Common myeloid progenitor, CD34-positive (primary cell): Measurements from ENCODE around the gene CCNK.

Experiments used
- CTCF ChIA-PET: fragments of 350-600 bp; sonication (Branson Sonifier 250); formaldehyde crosslinking; loops from one replicate; lab custom pipeline; 2021; ENCODE audit warnings: antibody characterized with exemption; lab: Charles Lee
- POLR2A ChIA-PET: fragments of 350-600 bp; sonication (Branson Sonifier 250); formaldehyde crosslinking; loops from one replicate; lab custom pipeline; 2021; ENCODE audit warnings: antibody characterized with exemption; lab: Charles Lee
- DNase-seq, 3 donors: peaks; one replicate each; pipeline versions ENCODE4 v3.0.0 to v3.0.0-alpha.2; 2013
- H3K27ac ChIP-seq, 2 experiments: 1 replicate in 1 of 2; 2 replicates in 1 of 2; pipeline ENCODE4 v1.7.0; 2013; ENCODE audit warnings: inconsistent platforms in 2 of 2, low read length in 2 of 2, mild to moderate bottlenecking in 2 of 2, low read depth in 1 of 2, moderate library complexity in 1 of 2; ENCODE audit not compliant: severe bottlenecking in 2 of 2, insufficient read depth in 1 of 2, poor library complexity in 1 of 2
- H3K27me3 ChIP-seq, 5 experiments: replicated peaks in 2 of 5; 1 replicate in 3 of 5; 2 replicates in 2 of 5; pipeline versions ENCODE4 v1.6.1 to v1.7.0; 2013; ENCODE audit warnings: low read length in 4 of 5, mild to moderate bottlenecking in 2 of 5, moderate library complexity in 2 of 5, inconsistent platforms in 1 of 5; ENCODE audit not compliant: insufficient read depth in 5 of 5, control insufficient read depth in 4 of 5
- H3K36me3 ChIP-seq, 4 experiments: 1 replicate in 2 of 4; 2 replicates in 2 of 4; pipeline versions ENCODE4 v1.6.1 to v1.7.0; 2013; ENCODE audit warnings: low read length in 3 of 4, control low read depth in 1 of 4, mild to moderate bottlenecking in 1 of 4; ENCODE audit not compliant: control insufficient read depth in 4 of 4, insufficient read depth in 4 of 4
- H3K4me1 ChIP-seq, 4 experiments: 1 replicate in 3 of 4; 2 replicates in 1 of 4; pipeline versions ENCODE4 v1.6.1 to v1.7.1; 2013; ENCODE audit warnings: low read length in 3 of 4, mild to moderate bottlenecking in 3 of 4, control low read depth in 1 of 4, inconsistent platforms in 1 of 4, moderate library complexity in 1 of 4; ENCODE audit not compliant: control insufficient read depth in 4 of 4, insufficient read depth in 4 of 4; ENCODE audit errors: control extremely low read depth in 1 of 4
- H3K4me3 ChIP-seq, 7 experiments: 1 replicate in 4 of 7; 2 replicates in 3 of 7; pipeline versions ENCODE4 v1.5.1 to v1.7.0; 2013; ENCODE audit warnings: mild to moderate bottlenecking in 7 of 7, low read length in 6 of 7, moderate library complexity in 6 of 7, inconsistent platforms in 2 of 7, low read depth in 2 of 7, control low read depth in 1 of 7; ENCODE audit not compliant: insufficient read depth in 4 of 7, control insufficient read depth in 1 of 7; ENCODE audit errors: extremely low read depth in 1 of 7
- H3K9me3 ChIP-seq, 5 experiments: 1 replicate in 4 of 5; 2 replicates in 1 of 5; pipeline versions ENCODE4 v1.6.1 to v1.7.1; 2013; ENCODE audit warnings: low read length in 4 of 5, mild to moderate bottlenecking in 2 of 5, inconsistent platforms in 1 of 5, low read depth in 1 of 5, moderate library complexity in 1 of 5; ENCODE audit not compliant: control insufficient read depth in 4 of 5, insufficient read depth in 2 of 5; ENCODE audit errors: control extremely low read depth in 1 of 5
- WGBS: methylation state at CpG from one replicate; pipeline ENCODE4 v1.1.5; 2013; ENCODE audit not compliant: insufficient coverage; 5-methylcytosine and 5-hydroxymethylcytosine counted together

The CCNK gene

DNA sequence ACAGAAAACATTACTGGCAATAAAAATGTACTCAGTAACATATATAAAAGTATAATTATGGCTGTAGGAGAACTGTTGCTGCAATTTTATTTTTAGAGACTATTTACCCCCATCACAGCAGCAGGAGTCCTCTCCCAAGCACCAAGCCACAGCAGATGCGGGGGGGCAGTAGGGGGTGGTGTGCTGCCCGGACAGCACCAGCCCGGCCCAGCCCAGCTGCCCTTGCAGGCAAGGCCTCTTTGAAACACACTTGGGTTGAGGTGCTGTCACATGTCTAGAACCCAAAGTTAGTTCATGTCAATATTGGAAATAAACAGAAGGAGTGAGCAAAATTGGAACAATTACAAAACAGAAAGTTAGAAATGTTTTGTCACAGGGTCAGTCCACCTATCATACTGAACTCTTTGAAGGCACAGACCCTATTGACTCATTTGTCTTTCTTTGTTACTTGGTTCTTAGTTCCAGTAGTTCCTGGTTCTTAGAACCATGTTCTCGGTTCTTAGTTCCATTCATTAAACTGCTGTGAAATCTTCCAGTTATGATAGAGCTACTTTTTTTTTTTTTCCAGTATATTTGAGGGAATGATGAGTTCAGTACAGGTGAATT is 22.7 kb downstream of the CCNK start:
- Histone ChIP-seq H3K27ac (no peak overlapping the region), H3K4me1 (no peaks in the 10 kb centered on the region), H3K9me3 (no peaks in the 10 kb centered on the region), H3K36me3 (peaks cover 23 to 88% (median 73%) of the 10 kb centered on the region in 4 experiments), H3K4me3 (no peak overlapping the region), H3K27me3 (no peaks in the 10 kb centered on the region)
- ChIA-PET CTCF (interaction anchor here (1.8 kb wide), 1 partner anchor 9 kb away, joined by 6 read pairs; no protein-coding TSS in a partner anchor), POLR2A (no interaction called here)
- DNase-seq, result no peak
- WGBS, result 100% methylated on average over 2 of the region's 4 CpGs

DNA sequence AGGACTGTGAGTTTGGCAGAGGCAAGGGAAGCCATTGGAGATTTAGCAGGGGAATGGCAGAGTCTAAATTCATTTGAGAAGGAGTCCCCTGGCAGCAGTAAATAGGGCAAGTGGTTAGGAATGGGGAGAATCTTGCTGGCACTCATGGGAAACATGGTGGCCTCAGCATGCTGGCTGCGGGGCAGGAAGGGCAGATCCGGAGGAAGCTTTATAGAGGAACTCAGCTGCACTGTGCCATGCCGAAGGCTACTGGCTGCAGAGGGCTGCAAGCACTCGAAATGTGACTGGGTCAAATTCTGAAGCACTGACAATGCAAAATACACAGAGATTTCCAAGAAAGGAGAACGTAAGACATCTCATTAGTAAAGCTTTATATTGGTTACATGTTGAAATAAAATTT is 23.9 kb downstream of the CCNK start:
- no peaks in the 10 kb centered on the region for H3K9me3 ChIP-seq
- H3K27me3 ChIP-seq, result no peaks in the 10 kb centered on the region
- H3K36me3 ChIP-seq, result peaks cover 23 to 96% (median 79%) of the 10 kb centered on the region in 4 experiments
- no peak for DNase-seq
- no peak overlapping the region for H3K4me3 ChIP-seq
- CTCF ChIA-PET, result interaction anchor here (1.8 kb wide), 1 partner anchor 10 kb away, joined by 6 read pairs; no protein-coding TSS in a partner anchor
- POLR2A ChIA-PET, result no interaction called here
- no peaks in the 10 kb centered on the region for H3K4me1 ChIP-seq
- H3K27ac ChIP-seq, result no peak overlapping the region
- 93% methylated on average over 4 of the region's 5 CpGs for WGBS

DNA sequence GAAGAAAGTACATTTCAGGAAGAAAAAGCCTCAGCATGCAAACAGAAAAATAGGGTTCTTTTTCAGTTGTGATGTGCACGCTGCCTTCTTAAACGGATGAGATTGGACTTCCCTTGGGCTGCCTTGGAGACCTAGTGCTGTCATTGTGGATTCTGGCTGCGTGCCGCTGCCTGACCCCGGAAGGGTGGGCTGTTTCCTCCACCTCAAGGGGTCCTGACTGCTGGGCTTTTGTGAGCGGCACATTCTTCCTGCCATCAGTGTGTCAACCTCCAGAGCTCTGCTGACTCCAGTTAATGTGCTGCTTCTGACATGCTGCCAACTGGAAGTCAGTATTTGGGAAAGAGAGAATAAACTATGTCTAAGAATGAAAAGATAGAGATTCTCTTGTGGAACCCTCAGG is 25.1 kb downstream of the CCNK start:
- Histone ChIP-seq H3K9me3 (no peaks in the 10 kb centered on the region), H3K27ac (no peak overlapping the region), H3K4me1 (no peaks in the 10 kb centered on the region), H3K36me3 (peaks cover 24 to 96% (median 74%) of the 10 kb centered on the region in 4 experiments), H3K27me3 (no peaks in the 10 kb centered on the region), H3K4me3 (no peak overlapping the region)
- no peak for DNase-seq
- ChIA-PET POLR2A (no interaction called here), CTCF (no interaction called here)
- WGBS, result 99% methylated on average over 5 of the region's 6 CpGs

DNA sequence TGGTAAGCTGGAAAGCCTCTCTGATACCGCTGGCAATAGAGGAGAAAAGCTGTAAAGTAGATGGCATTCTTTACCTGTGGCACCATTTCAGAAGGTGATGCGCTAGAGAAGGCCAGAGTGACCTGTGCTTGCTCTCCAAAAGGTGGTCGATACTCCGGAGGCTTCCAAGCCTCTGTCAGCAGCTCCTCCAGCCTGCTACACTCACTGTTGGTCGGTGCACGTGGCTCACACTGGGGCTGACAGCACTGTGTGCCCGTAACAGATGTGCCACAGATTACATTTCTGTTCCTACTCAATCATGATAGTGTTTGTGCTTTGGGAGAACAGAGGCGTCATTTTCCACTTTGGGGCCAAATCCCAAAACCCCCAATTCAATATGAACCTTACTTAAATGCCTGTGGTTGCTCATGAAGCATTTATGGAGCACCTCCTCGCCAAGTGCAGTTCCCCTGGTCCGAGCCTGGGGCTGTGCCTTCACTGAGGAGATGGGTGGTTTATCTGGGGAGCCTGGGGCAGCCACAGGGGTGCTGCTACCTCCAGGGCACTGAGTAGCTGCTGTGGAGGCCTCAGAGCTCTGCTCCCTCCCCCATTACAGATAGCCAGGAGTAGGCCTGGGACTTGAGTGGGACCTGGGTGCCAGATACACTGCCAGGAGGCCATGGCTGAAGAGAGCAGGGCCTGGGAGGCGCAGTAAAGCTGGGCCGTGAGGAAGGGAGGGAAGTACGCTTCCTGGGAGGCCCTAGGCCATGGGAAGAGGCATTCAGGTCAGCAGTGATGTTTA is 26.8 kb downstream of the CCNK start:
- H3K9me3 ChIP-seq, result no peaks in the 10 kb centered on the region
- no peak for DNase-seq
- H3K36me3 ChIP-seq, result peaks cover 13 to 91% (median 72%) of the 10 kb centered on the region in 4 experiments
- no peak overlapping the region for H3K27ac ChIP-seq
- no peak overlapping the region for H3K4me3 ChIP-seq
- whole genome bisulfite sequencing, result 98% methylated on average over 10 of the region's 13 CpGs
- no peaks in the 10 kb centered on the region for H3K27me3 ChIP-seq
- POLR2A ChIA-PET, result no interaction called here
- H3K4me1 ChIP-seq, result no peaks in the 10 kb centered on the region
- CTCF ChIA-PET, result interaction anchor here (0.7 kb wide), 1 partner anchor 10 kb away, joined by 3 read pairs; no protein-coding TSS in a partner anchor

DNA sequence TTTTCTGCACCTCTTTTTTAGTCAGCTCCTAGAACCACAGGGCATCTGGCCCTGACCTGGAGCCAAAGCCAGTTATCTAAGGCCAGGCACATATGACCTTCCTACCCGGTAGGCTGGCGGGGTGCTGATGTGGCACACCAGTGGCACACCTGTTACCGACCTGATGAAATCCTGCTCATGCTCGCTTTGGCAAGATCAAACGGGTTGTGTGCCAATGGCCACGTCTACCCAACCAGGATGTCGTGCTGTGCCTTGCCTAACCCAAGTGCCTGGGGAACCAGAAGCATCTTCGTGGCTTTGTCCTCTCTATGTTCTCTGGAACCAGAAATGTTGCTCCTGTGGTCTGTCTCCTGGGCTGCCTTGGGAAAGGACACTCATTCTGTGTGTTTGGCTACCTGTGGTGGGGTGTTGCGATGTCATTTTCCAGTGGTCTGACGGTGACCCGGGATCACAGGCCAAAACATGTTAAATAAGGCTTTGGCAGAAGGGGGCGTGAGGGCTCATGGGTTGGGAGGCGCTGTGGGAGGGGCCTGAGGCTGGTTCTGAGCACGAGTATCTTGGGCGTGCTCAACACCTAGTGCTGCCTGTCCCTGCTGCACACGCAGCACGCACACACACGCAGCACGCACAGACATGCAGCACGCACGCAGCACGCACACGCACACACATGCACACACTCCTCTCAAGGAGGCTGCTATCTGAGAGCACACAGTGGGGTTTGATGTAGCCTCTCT is 27.9 kb downstream of the CCNK start:
- Histone ChIP-seq H3K36me3 (peaks cover 13 to 83% (median 69%) of the 10 kb centered on the region in 4 experiments), H3K4me1 (no peaks in the 10 kb centered on the region), H3K4me3 (no peak overlapping the region), H3K27me3 (no peaks in the 10 kb centered on the region), H3K27ac (no peak overlapping the region), H3K9me3 (no peaks in the 10 kb centered on the region)
- 93% methylated on average over 21 of the region's 23 CpGs for WGBS
- POLR2A ChIA-PET, result no interaction called here
- CTCF ChIA-PET, result no interaction called here
- DNase-seq, result no peak

DNA sequence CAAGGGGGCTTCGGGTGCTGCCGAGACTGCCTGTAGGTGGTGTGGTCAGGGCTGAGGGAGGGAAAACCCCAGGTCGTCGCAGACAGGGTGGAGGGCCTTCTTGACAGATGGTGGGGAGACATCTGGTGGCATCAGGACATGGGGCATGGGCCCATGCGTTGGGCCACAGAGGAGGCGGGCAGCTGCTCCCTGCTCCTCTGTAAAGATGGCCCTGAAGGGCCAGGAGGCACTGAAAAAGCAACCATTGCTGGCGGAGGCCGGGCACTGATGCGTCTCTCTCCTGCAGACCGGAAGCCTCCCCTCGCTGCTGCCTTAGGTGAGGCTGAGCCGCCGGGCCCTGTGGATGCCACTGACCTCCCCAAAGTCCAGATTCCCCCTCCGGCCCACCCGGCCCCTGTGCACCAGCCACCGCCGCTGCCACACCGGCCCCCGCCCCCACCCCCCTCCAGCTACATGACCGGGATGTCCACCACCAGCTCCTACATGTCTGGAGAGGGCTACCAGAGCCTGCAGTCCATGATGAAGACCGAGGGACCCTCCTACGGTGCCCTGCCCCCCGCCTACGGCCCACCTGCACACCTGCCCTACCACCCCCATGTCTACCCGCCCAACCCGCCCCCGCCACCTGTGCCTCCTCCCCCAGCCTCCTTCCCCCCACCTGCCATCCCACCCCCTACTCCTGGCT is 28.8 kb downstream of the CCNK start:
- H3K36me3 ChIP-seq, result peaks cover 13 to 76% (median 65%) of the 10 kb centered on the region in 4 experiments
- CTCF ChIA-PET, result no interaction called here

More for the DNA sequence above, 28.8 kb downstream of the CCNK start:
- H3K27me3 ChIP-seq, result no peaks in the 10 kb centered on the region
- DNase-seq, result no peak
- H3K9me3 ChIP-seq, result no peaks in the 10 kb centered on the region
- WGBS, result 97% methylated on average over 9 of the region's 27 CpGs
- POLR2A ChIA-PET, result no interaction called here
- H3K4me1 ChIP-seq, result no peaks in the 10 kb centered on the region
- H3K27ac ChIP-seq, result no peak overlapping the region
- H3K4me3 ChIP-seq, result no peak overlapping the region
